Activated CD4-positive, alpha-beta T cell treated with anti-CD3 and anti-CD28 coated beads for 24 hours (primary cell): ENCODE results near the gene TRPC3.
"Not testable (repeated sequence)": the region's sequence is repeated elsewhere in the genome, so short reads cannot be mapped to it uniquely, and the experiment has no call there.

Experiments used
- DNase-seq, 2 donors: peaks; one replicate each; pipeline ENCODE4 v3.0.0-alpha.2; 2020; ENCODE audit warnings: low read depth in 2 of 2

TRPC3 gene

GRCh38 chr4:121950212-121950679 lies 1.6 kb downstream of the TRPC3 start:
- peak; percentile 78 to 89 for DNase-seq

DNA sequence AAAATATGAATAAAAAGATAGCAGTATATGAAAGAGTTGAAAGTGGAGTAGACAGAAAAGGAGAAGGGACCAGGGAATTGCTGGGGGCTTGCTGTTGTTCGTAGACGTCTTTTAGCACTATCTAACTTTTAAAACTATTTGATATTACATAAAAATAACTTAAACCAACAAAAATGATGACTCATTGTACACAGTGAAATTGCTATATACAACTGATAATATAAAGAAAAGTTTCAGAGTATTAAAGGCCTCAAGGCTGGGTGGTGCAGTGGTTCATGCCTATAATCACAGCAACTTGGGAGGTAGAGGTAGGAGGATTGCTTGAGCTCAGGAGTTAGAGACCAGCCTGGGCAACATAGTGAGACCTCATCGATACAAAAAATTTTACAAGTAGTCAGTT lies 5.2 kb downstream of the TRPC3 start:
- DNase-seq, result no peak

DNA sequence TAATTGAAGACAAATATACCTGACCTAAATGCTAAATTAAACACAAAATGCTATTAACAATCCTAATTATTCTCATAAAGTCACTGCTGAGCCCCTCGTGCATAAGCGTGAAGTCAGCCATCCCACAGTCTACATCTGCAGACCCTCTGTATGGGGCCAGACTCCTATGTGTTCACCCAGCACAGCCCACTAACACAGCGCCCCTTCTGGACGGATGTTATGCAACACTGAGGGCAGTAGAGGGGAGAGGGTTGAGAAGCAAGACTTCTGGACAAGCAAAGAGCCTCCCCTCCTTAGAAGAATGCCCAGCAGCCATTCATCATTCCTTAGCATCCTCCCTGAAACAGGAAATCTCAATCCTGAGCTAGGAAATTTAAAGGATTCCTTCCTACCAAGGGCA lies 7.9 kb downstream of the TRPC3 start:
- no peak for DNase-seq

DNA sequence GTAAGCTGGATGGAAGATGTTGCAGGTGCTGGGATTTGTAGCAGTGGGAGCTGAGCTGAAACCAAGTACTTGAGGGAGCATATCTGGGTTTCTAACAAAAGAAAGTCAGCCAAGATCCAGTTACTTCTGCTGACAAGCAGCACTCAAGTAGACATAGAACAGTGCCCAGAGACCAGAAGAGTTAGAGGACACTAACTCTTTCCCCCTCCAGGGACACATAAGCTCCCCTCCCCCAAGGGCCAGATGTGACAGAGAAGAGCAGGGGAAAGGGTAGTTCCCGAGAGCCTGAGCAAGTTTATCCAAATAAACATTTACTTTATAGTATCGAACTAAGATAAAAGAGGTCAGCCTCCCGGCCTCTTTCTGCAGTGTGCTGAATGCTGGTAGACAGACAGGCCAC lies 12.2 kb downstream of the TRPC3 start:
- no peak for DNase-seq

GRCh38 chr4:121938282-121939092 lies 13.4 kb downstream of the TRPC3 start:
- no peak for DNase-seq

- no peak for DNase-seq
Measured at GRCh38 chr4:121936101-121936500, 15.8 kb downstream of the TRPC3 start.

DNA sequence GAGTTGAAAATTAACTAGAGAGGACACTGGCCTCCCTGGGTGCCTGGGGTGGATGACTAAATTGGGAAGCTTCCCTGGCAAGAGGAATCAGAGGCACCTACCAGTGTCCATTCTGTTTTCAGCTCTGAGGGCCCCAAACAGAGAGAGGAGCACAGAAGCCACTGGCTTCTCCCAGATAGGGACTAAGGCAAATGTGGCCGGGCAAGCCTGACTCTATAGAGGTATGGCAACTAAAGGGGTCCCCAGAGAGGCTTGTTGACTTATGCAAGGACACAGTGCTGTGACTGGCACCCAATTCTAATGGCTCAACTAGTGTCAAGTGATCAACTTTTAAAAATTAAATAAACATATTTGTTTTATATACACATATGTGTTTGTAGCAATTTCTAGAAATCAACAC lies 17.2 kb downstream of the TRPC3 start:
- DNase-seq, result no peak

GRCh38 chr4:121932212-121932974 lies 19.5 kb downstream of the TRPC3 start:
- DNase-seq, result no peak

- no peak for DNase-seq
Measured at GRCh38 chr4:121930304-121930703, 21.6 kb downstream of the TRPC3 start.

DNA sequence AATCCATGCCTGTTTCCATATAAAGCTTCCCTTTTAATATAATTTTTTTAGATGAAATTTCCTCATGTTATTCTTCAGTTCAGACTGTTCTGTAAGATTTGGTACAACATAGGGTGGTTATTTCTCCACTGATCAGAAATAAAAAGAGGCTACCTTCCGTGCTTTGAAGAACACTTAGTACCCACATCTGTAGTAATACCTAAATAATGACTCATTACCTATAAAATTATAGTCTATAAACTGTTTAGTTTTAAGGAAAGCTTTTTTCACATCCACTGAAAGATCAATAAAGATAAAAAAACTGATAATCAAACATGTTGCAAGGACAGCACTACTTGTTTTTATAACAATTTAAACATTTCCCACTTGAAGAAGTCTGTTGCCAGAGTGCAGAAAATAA lies 23.9 kb downstream of the TRPC3 start:
- DNase-seq, result no peak

DNA sequence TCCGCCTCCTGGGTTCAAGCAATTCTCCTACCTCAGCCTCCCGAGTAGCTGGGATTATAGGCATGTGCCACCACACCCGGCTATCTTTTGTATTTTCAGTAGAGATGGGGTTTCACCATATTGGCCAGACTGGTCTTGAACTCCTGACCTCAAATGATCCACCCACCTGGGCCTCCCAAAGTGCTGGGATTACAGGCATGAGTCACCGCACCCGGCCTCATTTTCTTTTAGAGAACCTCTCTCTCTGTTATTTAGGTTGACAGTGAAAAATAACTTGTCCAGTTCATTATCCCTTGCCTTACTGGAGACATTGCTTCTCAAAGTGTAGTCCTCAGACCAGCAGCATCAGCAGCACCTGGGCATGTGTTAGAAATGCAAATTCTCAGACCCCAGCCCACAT lies 25.4 kb downstream of the TRPC3 start:
- DNase-seq, result not testable (repeated sequence)

DNA sequence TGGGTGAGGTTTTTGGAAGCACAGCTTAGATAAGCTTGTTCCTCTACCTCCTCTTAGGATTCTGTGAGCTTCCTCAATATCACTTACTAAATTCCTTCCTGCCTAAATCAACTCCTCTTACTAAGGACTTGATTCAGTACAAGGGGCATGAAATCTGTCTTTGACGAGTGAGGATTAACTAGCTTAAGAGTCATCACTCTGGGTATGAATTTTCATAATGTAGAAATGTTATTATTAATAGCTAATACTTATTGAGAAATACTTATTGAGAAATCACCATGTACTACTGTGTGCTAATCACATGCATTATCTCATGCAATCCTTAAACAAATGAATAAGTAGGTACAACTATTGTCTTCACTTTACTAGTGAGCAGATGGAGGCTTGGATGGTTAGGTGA lies 28.6 kb downstream of the TRPC3 start:
- DNase-seq, result no peak

- DNase-seq, result no peak
Measured at GRCh38 chr4:121913667-121914066, 38.2 kb downstream of the TRPC3 start.

DNA sequence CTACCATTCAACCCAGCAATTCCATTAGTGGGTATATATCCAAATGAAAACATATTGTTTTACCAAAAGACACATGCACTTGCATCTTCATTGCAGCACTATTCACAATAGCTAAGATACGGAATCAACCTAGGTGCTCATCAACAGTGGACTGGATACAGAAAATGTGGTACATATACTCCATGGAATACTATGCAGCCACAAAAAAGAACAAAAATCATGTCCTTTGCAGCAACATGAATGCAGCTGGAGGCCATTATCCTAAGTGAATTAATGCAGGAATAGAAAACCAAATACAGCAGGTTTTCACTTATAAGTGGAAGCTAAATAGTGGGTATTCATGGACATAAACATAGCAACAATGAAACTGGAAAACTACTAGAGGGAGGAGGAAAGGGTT lies 43.5 kb downstream of the TRPC3 start:
- no peak for DNase-seq

DNA sequence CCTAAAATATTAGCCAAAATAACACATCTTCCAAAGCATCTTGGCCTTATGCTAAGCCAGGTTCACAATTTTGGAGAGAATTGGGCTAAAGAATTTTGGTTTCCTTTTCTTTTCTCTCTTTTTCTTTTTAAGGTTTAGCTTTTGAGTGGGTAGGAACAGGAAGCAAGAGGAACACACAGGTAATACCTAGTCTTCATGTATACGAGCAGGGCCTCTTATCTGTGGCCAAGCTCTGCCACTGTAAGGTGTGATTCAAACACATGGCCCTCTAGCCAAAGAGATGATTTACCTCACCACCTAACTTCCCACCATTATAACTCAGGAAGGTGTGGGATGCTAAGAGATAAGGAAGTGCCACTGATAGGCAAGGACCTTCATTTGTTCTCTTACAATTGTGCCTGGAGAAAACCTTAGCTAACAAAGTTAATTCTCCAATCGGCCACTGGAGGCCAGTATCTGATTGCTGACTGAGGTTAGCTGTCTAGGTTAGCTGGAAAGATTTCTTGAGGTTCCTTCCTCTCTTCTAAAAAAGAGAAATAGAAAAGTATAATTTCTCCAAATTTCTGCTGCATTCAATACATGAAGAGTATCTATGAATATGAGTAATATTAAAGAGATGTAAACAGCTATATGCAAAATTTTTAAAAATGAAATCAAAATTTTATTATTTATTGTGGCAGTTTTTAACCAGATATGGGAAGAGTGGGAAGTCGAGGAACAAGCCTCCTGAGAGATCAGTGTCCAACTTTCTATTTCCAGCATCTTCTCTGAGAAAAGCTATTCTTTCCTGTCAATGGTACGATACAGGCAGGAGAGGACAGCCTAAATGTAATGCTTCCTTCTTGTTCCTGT lies 51.5 kb downstream of the TRPC3 start:
- DNase-seq, result peak; percentile 17 to 36

DNA sequence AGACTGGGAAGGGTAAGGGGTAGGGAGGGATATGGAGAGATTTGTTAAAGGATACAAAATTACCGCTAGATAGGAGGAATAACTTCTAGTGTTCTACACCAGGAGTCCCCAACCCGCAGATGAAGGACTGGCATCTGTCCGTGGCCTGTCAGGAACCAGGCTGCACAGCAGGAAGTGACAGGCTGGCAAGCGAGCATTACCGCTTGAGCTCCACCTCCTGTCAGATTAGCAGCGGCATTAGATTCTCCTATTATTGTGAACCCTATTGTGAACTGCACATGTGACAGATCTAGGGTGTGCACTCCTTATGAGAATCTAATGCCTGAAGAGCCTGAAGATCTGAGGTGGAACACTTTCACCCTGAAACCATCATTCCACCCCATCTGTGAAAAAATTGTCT lies 53.7 kb downstream of the TRPC3 start:
- DNase-seq, result no peak

DNA sequence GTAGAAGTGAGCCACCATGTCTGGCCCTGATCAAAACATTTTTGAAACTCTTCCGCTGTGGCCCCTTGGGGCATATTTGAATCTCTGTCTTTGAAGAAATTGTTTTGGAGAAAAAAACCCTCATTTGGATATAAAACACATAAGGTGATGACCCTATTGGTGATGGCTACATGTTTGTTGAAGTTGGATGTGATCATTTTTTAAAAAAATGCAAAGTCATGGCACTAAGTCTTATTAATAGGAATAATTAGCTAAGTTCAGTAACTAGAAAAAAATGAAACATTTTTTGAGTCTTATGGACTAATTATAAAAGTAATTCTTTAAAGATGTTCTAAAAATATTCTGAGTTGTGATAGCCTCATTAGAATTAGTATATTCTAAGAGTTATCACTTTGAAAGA lies 63.7 kb downstream of the TRPC3 start:
- no peak for DNase-seq

- DNase-seq, result no peak
Measured at GRCh38 chr4:121885115-121885514, 66.7 kb downstream of the TRPC3 start.

DNA sequence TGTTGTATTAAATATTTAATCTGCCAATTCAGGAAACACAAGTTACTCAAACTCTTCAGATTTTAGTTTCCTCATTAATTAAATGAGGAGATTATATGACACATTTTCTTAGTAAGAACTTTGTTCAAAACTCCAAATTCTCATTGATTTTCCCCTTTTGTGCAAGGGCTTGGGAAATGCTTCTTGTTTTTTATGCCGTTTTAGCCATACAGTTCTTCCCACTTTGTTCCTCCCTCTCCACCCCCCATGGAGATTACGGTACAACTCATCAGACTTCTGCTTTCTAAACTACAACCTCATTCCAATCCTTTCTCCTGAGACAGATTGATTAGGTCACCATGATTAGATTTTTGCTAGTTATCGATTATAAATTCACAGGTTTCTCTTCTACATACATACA lies 70.7 kb downstream of the TRPC3 start:
- no peak for DNase-seq

DNA sequence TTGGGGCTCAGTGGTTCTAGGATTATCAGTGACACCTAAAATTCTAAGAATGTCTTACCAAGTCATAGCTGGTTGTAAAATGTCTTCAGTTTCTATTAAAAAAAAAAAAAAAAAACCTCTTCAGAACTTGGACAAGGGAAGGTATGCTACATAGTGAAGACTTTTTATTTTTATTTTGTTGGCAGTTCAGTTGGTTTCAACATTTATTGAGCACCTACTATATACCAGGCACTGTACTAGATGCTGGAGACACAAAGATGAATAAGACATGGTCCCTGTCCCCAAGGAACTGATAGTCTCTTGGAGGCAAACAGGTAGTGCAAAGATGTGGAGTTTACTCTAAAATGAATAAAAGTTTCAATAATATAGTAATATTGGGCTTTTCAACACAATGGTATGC lies 72.7 kb downstream of the TRPC3 start:
- DNase-seq, result no peak

GRCh38 chr4:121877041-121877773 lies 74.7 kb downstream of the TRPC3 start:
- no peak for DNase-seq

- no peak for DNase-seq
Measured at GRCh38 chr4:121876070-121876469, 75.8 kb downstream of the TRPC3 start.
